GM21737 (cell line): Measurements from ENCODE around the gene TLCD3B.
"Not testable (repeated sequence)": the region's sequence is repeated elsewhere in the genome, so short reads cannot be mapped to it uniquely, and the experiment has no call there.

Experiments
- ATAC-seq: cut with Tn5 transposase; IDR thresholded peaks from one replicate; pipeline ENCODE4 v1.9.1; 2021; ENCODE audit warnings: mild to moderate bottlenecking, moderate library complexity; ENCODE audit not compliant: unreplicated experiment

Gene TLCD3B

DNA sequence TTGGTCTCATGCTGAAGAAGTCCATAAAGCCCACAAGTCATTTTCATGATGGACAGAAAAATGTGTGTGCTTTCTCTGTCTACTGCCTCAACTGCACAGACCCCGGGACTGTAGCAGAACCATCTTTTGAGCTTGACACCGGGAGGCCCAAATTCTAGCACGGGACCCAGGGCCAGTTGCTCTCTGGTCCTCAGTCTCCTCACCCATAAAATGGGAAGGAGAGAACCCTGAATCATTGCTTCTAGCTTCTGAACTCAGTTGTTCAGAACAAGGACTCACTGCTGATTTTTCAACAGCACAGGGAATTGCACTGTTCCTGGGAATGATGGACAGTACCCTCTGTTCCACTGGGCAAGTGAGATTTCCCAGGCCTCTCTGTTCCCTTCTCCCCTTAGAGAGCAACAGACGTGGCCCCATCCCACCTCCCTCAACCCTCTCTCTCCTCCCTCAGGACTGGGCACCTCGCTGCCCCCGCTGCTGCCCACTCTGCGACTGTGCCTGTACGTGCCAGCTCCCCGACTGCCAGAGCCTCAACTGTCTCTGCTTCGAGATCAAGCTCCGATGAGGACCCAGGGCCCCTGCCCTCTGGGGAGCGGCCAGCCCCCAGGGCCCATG lies 32.3 kb upstream of the TLCD3B start:
- ATAC-seq, result no peak

GRCh38 chr16:30060836-30061554 lies 29.9 kb upstream of the TLCD3B start:
- ATAC-seq, result no peak

DNA sequence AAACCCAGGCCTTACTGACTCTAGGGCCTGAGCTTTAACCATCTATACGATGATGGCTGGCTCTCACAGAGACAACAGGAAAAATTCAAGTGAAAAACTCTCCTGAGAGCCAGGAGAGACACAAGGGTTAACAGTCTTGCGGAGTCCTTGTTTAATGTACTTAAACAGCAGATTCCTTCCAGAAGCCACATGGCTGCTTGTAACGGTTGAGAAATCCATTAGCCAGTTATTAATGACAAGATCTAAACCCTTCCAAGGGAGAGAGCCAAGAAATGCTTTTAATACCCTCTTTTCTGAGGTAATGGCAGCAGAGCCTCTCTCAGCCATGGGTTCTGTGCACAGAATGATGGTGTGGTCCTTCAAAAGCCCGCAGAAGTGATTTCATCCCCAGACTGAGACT lies 29.3 kb upstream of the TLCD3B start:
- no peak for ATAC-seq

- no peak for ATAC-seq
Measured at GRCh38 chr16:30054959-30055553, 24.0 kb upstream of the TLCD3B start.

DNA sequence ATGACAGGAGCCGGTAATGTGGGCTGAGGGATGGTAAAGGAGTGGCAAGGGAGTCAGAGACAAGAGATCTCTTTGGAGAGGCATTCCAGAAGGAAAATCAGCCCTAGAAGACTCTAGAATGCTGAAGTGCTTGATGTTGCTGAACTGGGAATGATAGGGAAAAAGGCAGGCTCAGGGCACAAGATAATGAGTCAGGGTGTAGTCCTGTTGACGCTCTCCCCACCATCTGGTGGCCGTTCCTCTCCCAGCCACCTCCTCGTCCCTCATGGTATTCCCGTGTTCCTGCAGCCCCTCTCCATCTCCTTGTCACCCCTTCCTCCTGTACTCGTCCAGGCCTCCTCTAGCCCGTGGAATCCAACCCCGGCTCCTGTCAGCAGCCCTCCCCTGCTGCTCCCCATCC lies 23.4 kb upstream of the TLCD3B start:
- ATAC-seq, result no peak

DNA sequence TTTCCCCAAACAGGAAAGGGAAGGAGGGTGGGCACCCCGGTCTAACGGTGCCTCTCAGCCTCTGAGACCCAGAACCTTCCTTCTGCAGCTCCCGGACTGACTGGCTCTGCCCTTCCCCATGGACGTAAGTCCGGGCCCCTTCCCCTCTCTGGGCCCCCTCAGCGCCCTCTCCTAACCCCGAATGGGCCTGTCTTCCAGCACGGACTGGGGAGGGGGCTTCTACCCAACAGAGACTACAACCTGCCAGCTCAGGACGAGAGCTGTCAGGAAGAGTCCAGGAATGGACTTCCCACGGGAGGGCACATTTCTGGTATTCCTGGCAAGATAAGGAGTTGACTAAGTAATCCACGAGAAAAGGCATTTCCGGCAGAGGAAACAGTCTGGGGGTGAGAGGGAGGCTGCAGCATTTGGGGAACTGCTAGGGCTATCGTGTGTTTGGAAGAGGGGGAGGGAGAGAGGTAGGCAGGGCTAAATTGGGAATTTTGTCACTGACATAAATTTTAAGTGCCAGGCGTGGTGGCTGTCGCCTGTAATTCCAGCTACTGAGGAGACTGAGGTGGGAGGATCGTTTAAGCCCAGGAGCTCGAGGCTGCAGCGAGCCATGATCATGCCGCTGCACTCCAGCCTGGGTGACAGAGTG lies 22.4 kb upstream of the TLCD3B start:
- ATAC-seq, result no peak

DNA sequence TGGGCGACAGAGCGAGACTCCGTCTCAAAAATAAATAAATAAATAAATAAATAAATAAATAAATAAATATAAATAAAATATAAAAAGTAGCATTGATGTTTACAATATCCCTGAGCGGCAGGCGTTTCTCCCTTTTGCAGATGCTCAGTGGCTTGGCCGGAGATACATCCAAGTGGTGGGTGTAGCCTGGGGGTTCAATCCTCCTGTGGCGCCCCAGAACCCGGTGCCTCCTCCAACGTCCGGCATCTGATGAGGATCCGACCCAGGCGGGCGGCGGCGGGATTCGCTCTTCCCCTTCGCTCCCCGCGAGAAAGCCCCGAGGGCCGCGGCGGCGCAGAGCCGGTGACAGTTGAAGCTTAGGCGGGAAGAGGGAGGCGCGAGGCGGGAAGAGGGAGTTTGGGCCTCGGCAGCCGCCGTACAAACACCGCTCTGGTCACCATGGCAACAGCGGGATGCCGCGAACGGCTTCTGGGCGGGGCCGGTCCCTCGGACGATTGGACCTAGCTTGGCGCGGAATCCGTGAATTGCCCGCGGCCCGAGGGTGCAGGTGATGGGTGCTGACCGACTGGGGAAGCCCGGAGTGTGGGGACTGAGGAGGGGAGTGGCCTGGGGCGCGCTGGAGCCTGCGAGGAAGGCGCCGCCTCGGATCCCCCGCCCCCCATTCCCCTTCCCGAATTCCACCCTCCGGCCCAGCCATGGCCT lies 21.8 kb upstream of the TLCD3B start:
- no peak for ATAC-seq

GRCh38 chr16:30051518-30051917 lies 20.4 kb upstream of the TLCD3B start:
- no peak for ATAC-seq

GRCh38 chr16:30049871-30050270 lies 18.8 kb upstream of the TLCD3B start:
- ATAC-seq, result no peak

GRCh38 chr16:30046588-30046987 lies 15.5 kb upstream of the TLCD3B start:
- no peak for ATAC-seq

GRCh38 chr16:30046178-30046577 lies 15.1 kb upstream of the TLCD3B start:
- ATAC-seq, result no peak

DNA sequence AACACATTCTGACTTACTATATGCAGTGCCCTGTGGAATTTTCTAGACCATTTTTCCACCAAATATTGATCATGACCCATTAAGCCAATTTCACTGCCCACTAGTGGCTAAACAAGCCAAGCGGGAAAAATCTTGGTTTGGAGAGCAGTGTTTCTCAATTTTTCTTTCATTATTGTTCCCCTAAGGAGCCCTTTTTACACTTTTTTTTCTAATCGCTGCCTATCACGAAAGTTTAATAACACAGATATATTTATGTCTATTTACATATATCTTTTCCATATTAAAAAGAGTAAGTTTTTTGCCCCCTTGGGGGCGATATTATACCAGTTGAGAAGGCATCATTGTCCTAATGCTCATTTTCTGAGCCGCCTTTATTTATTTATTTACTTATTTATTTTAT lies 10.8 kb upstream of the TLCD3B start:
- ATAC-seq, result no peak

DNA sequence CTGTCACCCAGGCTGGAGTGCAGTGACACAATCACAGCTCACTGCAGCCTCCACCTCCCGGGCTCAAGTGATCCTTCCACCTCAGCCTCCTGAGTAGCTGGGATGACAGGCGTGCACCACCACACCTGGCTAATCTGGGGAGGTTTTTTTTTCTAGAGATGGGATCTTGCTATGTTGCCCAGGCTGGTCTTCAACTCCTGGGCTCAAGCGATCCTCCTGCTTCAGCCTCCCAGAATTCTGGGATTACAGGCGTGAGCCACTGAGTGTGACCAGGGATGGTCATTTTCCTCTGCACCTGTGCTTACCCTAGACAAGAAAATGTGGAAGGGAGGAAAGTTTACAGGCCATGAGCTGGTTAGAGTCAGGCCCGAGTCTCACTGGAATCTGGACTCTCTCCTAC lies 9.6 kb upstream of the TLCD3B start:
- not testable (repeated sequence) for ATAC-seq

- ATAC-seq, result no peak
Measured at GRCh38 chr16:30040221-30040620, 9.2 kb upstream of the TLCD3B start.

DNA sequence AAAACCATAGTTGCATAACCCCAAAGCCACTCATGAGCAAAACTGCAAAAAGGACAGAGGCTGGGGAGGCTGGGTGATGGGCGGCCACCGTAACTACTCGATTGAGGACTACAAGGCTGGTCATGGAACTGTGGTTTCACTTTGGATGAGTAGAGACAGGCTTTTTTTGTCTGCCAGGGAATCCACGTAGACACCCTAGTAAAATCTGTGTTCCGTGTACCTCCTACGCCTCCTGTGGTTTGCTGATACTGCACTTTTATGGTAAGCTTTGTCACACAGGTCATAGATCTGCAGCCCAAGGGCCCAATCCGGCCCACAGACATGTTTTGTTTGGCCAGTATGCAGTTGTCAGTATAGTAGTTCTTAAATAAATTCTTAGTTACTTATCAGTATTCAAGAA lies 2.2 kb upstream of the TLCD3B start:
- ATAC-seq, result no peak

GRCh38 chr16:30032083-30032819 lies 1.2 kb upstream of the TLCD3B start:
- no peak for ATAC-seq

- ATAC-seq, result no peak
Measured at GRCh38 chr16:30031477-30031918, 427 bp upstream of the TLCD3B start.

DNA sequence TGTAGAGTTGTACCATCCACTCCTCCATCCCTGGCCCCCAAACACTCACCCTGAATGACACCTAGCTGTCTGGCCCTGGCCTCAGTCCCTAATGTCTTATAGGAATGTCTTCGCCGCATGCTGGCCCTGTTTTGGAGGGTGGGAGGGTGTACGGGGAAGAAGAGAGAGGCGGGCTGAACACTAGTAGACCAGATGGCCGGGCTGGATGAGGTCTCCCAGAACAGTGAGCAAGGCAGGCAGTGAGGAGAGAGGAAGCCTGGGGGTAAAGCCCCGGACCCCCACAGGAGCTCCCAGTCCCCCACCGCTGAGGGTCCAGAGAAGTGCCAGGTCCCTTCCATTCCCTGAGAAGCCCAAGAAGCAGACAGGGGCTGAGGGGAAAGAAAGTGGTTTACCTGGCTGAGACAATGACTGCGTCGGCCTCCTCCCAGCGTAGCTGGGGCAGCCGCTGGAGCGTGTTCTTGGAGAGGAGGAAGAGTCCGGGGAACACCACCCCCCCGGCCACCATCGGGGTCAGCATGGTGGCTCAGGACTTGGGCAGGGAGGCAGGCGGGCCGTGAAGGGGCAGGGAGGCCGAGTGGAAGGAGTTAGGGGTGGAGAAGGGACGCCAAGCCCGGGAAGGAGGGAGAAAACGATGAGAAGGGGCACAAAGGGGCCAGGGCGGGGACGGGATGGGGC lies 923 bp downstream of the TLCD3B start:
- ATAC-seq, result no peak

DNA sequence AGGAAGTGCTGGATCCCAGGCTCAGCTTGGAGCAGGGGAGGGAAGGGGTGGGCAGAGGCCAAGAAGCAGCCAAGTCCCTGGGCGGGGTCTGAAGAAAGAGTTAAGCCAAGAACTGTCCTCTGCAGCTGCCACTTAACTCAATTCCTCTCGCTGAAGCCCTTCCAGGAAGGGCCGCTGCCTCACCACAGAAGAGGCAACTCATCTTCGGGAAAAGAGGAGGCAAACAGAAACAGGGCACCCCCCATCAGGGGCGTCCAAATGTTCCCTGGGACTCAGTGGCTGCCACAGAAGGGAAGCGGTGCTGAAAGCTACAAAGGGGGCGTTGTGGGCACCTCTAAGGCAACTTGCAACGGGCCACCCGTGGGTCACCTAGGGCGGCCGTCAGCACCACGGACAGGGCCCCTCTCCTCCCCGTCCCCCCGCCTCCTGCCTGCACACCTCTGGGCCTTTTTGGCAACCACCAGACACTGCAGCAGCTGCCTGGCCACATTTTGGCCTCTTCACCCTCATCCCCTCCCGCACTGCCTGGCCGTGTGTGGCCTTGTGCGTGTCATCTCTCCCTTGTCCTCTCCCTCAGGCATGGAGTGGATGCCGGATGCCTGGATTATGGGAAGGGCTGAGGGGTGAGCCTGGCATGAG lies 2.5 kb downstream of the TLCD3B start:
- no peak for ATAC-seq
